Activated CD4-positive, CD25-positive, alpha-beta regulatory T cell treated with anti-CD3 and anti-CD28 coated beads, Interleukin-2, amount 50 U/mL, for 16 hours (primary cell): ENCODE results near the gene ZBTB12.
A peak's percentile ranks its signal among the peaks of the same experiment; 100 is the strongest.
"Not testable (repeated sequence)": the region's sequence is repeated elsewhere in the genome, so short reads cannot be mapped to it uniquely, and the experiment has no call there.

Source experiments
- DNase-seq: peaks from one replicate; pipeline ENCODE4 v3.0.0-alpha.2; 2020; ENCODE audit warnings: low read depth, low spot score

Gene ZBTB12

GRCh38 chr6:31874836-31875572 is 26.9 kb downstream of the ZBTB12 start:
- DNase-seq, result no peak

GRCh38 chr6:31874084-31874670 is 27.7 kb downstream of the ZBTB12 start:
- DNase-seq, result no peak

GRCh38 chr6:31871046-31871659 is 30.7 kb downstream of the ZBTB12 start:
- no peak for DNase-seq

GRCh38 chr6:31870385-31870921 is 31.4 kb downstream of the ZBTB12 start:
- no peak for DNase-seq

- no peak for DNase-seq
These were observed 32.5 kb downstream of the ZBTB12 start for GRCh38 chr6:31869343-31869742.

- not testable (repeated sequence) for DNase-seq
These were observed 33.3 kb downstream of the ZBTB12 start for GRCh38 chr6:31868658-31868971.

- no peak for DNase-seq
These were observed 36.4 kb downstream of the ZBTB12 start for GRCh38 chr6:31865205-31866118.

- DNase-seq, result no peak
These were observed 37.1 kb downstream of the ZBTB12 start for GRCh38 chr6:31864818-31865204.

- not testable (repeated sequence) for DNase-seq
These were observed 37.7 kb downstream of the ZBTB12 start for GRCh38 chr6:31864123-31864562.

- peak; percentile 100 for DNase-seq
These were observed 39.3 kb downstream of the ZBTB12 start, which contains the start of gene NEU1 for GRCh38 chr6:31862344-31863235. Gene NEU1, minus strand, starts transcription at chr6:31862821. Its CDS starts 45 bp downstream, at chr6:31862776.

GRCh38 chr6:31861919-31862343 is 40.0 kb downstream of the ZBTB12 start:
- no peak for DNase-seq

GRCh38 chr6:31861150-31861549 is 40.7 kb downstream of the ZBTB12 start:
- no peak for DNase-seq

- no peak for DNase-seq
These were observed 41.5 kb downstream of the ZBTB12 start for GRCh38 chr6:31860349-31860748.

- no peak for DNase-seq
These were observed 42.0 kb downstream of the ZBTB12 start for GRCh38 chr6:31859923-31860322.

- DNase-seq, result no peak
These were observed 43.2 kb downstream of the ZBTB12 start for GRCh38 chr6:31858707-31859106.

GRCh38 chr6:31857774-31858173 is 44.1 kb downstream of the ZBTB12 start:
- DNase-seq, result not testable (repeated sequence)

GRCh38 chr6:31851980-31852718 is 49.7 kb downstream of the ZBTB12 start:
- not testable (repeated sequence) for DNase-seq

GRCh38 chr6:31851485-31851832 is 50.4 kb downstream of the ZBTB12 start:
- DNase-seq, result no peak

- no peak for DNase-seq
These were observed 51.0 kb downstream of the ZBTB12 start for GRCh38 chr6:31850765-31851484.
